CD4-positive, alpha-beta T cell (primary cell): ENCODE results near the gene LAMTOR1. TPM values are rescaled to one million over a fixed set of nuclear protein-coding genes. Genes with fewer than 3 reads are reported as not detected.

Experiments
- ATAC-seq: fragments of 200-7000 bp; cut with Tn5 transposase; one replicate; pipeline ENCODE4 v1.10.0; 2022; ENCODE audit warnings: mild to moderate bottlenecking; ENCODE audit not compliant: poor library complexity
- CTCF ChIA-PET: fragments of 350-600 bp; sonication (Branson Sonifier 250); formaldehyde crosslinking; loops from one replicate; lab custom pipeline; 2021; ENCODE audit warnings: antibody characterized with exemption, inconsistent platforms; lab: Charles Lee
- POLR2A ChIA-PET: fragments of 350-600 bp; sonication (Branson Sonifier 250); formaldehyde crosslinking; loops from one replicate; lab custom pipeline; 2021; ENCODE audit warnings: antibody characterized with exemption, inconsistent platforms; lab: Charles Lee
- DNase-seq, 14 experiments: peaks; one replicate each; pipeline ENCODE4 v3.0.0-alpha.2; 2013 to 2020; ENCODE audit warnings: mixed read lengths in 2 of 14
- H3K27ac ChIP-seq, 2 donors: one replicate each; pipeline versions ENCODE4 v1.5.1 to v1.7.0; 2013; ENCODE audit warnings: low read length in 2 of 2, low read depth in 1 of 2, mild to moderate bottlenecking in 1 of 2
- H3K27me3 ChIP-seq, 2 experiments: 1 replicate in 1 of 2; 2 replicates in 1 of 2; pipeline versions ENCODE4 v1.6.1 to v1.7.0; 2013; ENCODE audit warnings: low read length in 2 of 2, control low read depth in 1 of 2, mild to moderate bottlenecking in 1 of 2, moderate library complexity in 1 of 2; ENCODE audit not compliant: insufficient read depth in 2 of 2, control insufficient read depth in 1 of 2
- H3K36me3 ChIP-seq: one replicate; pipeline ENCODE4 v1.6.1; 2013; ENCODE audit warnings: low read length, control low read depth; ENCODE audit not compliant: insufficient read depth
- H3K4me1 ChIP-seq: one replicate; pipeline ENCODE4 v1.6.1; 2013; ENCODE audit warnings: low read length, control low read depth; ENCODE audit not compliant: insufficient read depth
- H3K4me3 ChIP-seq: one replicate; pipeline ENCODE4 v1.5.1; 2013; ENCODE audit warnings: mild to moderate bottlenecking, low read length, moderate library complexity
- H3K9me3 ChIP-seq, 2 experiments: 1 replicate in 1 of 2; 2 replicates in 1 of 2; pipeline versions ENCODE4 v1.6.1 to v1.7.0; 2013; ENCODE audit warnings: low read length in 2 of 2, mild to moderate bottlenecking in 2 of 2, control low read depth in 1 of 2, moderate library complexity in 1 of 2; ENCODE audit not compliant: control insufficient read depth in 1 of 2, insufficient read depth in 1 of 2
- H3K27ac Mint-ChIP-seq: one replicate; pipeline ENCODE4 v1.8.0; 2020; ENCODE audit warnings: mixed read lengths
- H3K27me3 Mint-ChIP-seq: one replicate; pipeline ENCODE4 v1.8.0; 2021; ENCODE audit warnings: mixed read lengths
- H3K36me3 Mint-ChIP-seq: one replicate; pipeline ENCODE4 v1.8.0; 2021; ENCODE audit warnings: low read depth, mixed read lengths
- H3K4me1 Mint-ChIP-seq: one replicate; pipeline ENCODE4 v1.8.0; 2021; ENCODE audit warnings: low read depth, mixed read lengths
- H3K4me3 Mint-ChIP-seq: one replicate; pipeline ENCODE4 v1.8.0; 2020; ENCODE audit warnings: mild to moderate bottlenecking, mixed read lengths
- H3K9me3 Mint-ChIP-seq: one replicate; pipeline ENCODE4 v1.8.0; 2020; ENCODE audit warnings: mixed read lengths
- intact Hi-C, 2 experiments: fragments of 100-400 bp; cut with DNase I in 1 of 2; cut with micrococcal nuclease in 1 of 2; formaldehyde crosslinking; loops; one replicate each; pipeline versions ENCODE4 v1.15.1 to v1.9.0; 2023 to 2025; cut with DNase I, micrococcal nuclease
- total RNA-seq, 174 experiments: library from RNA in 2 of 174; stranded (reverse) in 2 of 174; gene quantifications; one replicate each; pipeline ENCODE4 v1.2.3 and lab custom pipeline; 2021 to 2026
- TF ChIP-seq, protein P1 (sequence below): fragments of 200-600 bp; IDR thresholded peaks from one replicate; pipeline ENCODE4 v1.8.0; 2022; ENCODE audit warnings: antibody characterized with exemption, mild to moderate bottlenecking

LAMTOR1 gene
- total RNA-seq, 2 experiments from 2014 or later: 29.5 to 30.4 TPM

DNA sequence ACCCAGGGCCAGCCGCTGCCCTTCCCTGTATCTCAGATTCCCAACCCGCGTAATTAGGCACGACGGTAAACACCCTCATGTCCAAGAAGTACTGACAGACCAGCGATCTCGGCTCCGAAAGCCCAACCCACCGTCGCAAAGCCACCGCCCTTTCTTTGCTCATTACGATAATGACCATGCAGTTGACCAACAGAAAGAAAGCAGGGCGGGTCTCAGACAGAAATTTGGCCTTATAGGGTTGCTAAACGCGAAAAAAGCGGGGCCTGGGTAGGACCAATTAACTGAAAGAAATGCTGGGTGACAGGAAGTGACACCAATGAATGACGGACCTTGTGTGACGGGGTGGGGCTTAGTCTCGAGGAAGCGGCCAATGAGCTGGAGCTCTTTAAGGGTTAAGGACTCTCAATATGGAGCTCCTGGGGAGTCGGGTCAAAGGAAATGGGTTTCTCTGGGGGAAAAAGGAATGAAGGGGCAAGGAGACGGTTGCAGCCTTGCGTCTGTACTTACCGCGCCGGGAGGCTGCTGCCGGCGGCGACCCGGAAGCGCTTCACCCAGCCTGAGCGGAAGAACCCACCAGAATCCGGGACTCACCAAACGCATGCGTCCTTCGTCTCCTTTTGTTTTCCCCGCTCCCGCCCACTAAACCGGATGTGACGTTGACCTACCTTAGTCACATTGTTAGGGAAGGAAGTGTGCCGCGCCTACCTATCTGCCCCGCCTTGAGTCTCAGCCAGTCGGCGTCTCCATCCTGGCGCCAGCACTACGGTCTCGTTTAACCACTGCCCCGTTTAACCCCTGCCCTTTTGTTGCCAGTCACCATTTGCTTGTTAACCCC, 9.3 kb upstream of the LAMTOR1 start, which contains the start of gene ANAPC15:
Gene ANAPC15, minus strand, starts transcription at position 553 of the 835 bp plus-strand sequence. CDS start 1,419 bp downstream, outside the sequence.
- CTCF ChIA-PET: interaction anchor here (0.6 to 2.3 kb wide), 6 partner anchors 21 to 322 kb away, joined by 3 to 10 read pairs (median 4); partner anchors contain the start of gene CLPB
- Histone ChIP-seq H3K27me3 (no peaks in the 10 kb centered on the region), H3K27ac (peak within 1 kb of the TSS; percentile 97 to 98)

DNA sequence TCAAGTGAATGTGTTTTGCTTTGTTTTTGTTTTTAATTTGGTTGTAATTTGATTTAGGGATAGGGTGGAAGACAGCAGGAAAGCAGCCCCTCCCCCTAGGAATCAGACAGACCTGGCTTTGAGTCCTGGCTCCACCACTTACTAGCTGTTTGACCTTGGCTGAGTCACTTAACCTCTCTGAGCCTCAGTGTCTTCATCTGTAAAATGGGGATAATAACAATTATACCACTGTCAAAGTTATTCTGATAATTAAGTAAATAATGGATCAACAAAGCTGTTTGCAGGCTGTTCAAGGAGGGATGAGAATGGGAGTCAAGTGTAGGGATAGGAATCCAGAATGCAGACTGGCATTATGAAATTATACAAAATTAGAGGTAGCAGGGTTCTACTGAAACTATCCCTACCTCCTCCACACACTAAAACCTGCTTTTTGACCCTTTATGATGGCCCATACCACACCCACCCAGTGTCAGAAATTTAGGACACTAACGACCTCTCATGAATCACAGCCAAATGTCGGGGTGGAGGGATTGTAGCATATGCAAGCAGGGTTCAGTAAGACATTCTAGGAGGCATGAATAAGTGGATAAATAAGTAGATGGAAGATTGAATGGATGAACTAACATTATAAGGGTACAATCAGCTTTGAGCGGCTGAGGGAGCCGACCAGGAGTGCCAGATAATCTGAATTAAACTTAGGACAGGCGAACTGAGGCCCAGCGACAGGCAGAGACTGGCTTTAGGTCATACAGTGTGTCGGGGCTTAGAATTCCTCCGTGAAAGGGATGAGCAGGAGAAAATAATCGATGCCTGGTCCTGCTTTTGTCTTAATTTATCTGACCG, 8.4 kb upstream of the LAMTOR1 start:
- H3K36me3 Mint-ChIP-seq: peaks cover 41% of the 10 kb centered on the region
- no peaks in the 10 kb centered on the region for H3K27me3 Mint-ChIP-seq
- ATAC-seq: no peak
- H3K9me3 Mint-ChIP-seq: no peaks in the 10 kb centered on the region
- TF ChIP-seq, protein P1, sequence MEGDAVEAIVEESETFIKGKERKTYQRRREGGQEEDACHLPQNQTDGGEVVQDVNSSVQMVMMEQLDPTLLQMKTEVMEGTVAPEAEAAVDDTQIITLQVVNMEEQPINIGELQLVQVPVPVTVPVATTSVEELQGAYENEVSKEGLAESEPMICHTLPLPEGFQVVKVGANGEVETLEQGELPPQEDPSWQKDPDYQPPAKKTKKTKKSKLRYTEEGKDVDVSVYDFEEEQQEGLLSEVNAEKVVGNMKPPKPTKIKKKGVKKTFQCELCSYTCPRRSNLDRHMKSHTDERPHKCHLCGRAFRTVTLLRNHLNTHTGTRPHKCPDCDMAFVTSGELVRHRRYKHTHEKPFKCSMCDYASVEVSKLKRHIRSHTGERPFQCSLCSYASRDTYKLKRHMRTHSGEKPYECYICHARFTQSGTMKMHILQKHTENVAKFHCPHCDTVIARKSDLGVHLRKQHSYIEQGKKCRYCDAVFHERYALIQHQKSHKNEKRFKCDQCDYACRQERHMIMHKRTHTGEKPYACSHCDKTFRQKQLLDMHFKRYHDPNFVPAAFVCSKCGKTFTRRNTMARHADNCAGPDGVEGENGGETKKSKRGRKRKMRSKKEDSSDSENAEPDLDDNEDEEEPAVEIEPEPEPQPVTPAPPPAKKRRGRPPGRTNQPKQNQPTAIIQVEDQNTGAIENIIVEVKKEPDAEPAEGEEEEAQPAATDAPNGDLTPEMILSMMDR: no peak
- intact Hi-C loops: loop anchor here (1.0 to 10.0 kb wide), 11 partner anchors 8 to 1766 kb away; partner anchors contain the start of genes LAMTOR1 (in 2 of the 2), LRRC51 (in 2 of the 2), NUMA1 (in 2 of the 2) and XNDC1N (in 2 of the 2)
- H3K4me1 Mint-ChIP-seq: peaks cover 19% of the 10 kb centered on the region
- Histone ChIP-seq H3K36me3 (peaks cover 25% of the 10 kb centered on the region), H3K27me3 (no peaks in the 10 kb centered on the region), H3K4me1 (peaks cover 17% of the 10 kb centered on the region), H3K27ac (peak overlapping the region; percentile 97 to 98), H3K9me3 (no peaks in the 10 kb centered on the region), H3K4me3 (peak overlapping the region; percentile 68)
- H3K4me3 Mint-ChIP-seq: peak overlapping the region; percentile 93
- CTCF ChIA-PET: interaction anchor here (0.6 to 2.3 kb wide), 5 partner anchors 20 to 83 kb away, joined by 3 to 10 read pairs (median 4); no protein-coding TSS in a partner anchor
- POLR2A ChIA-PET: interaction anchor here (0.8 to 3.4 kb wide), 15 partner anchors 10 to 308 kb away, joined by 3 to 52 read pairs (median 4); partner anchors contain the start of genes IL18BP, LAMTOR1, RNF121 and XNDC1N
- no peak for DNase-seq
- H3K27ac Mint-ChIP-seq: peak overlapping the region; percentile 98

More for the DNA sequence above, 9.3 kb upstream of the LAMTOR1 start, which contains the start of gene ANAPC15:
- intact Hi-C loops: loop anchor here (1.0 to 10.0 kb wide), 11 partner anchors 9 to 1765 kb away; partner anchors contain the start of genes LAMTOR1 (in 2 of the 2), LRRC51 (in 2 of the 2), NUMA1 (in 2 of the 2) and XNDC1N (in 2 of the 2)
- Mint-ChIP-seq H3K27me3 (no peaks in the 10 kb centered on the region), H3K36me3 (peaks cover 37% of the 10 kb centered on the region), H3K9me3 (no peaks in the 10 kb centered on the region), H3K27ac (peak within 1 kb of the TSS; percentile 98), H3K4me1 (peaks cover 19% of the 10 kb centered on the region), H3K4me3 (peak within 1 kb of the TSS; percentile 93)
- Histone ChIP-seq H3K4me1 (peaks cover 17% of the 10 kb centered on the region), H3K4me3 (peak within 1 kb of the TSS; percentile 68), H3K9me3 (no peaks in the 10 kb centered on the region), H3K36me3 (peaks cover 24% of the 10 kb centered on the region)
- POLR2A ChIA-PET: interaction anchor here (0.7 to 3.4 kb wide), 24 partner anchors 10 to 1667 kb away, joined by 3 to 52 read pairs (median 4); partner anchors contain the start of genes IL18BP, INPPL1, LAMTOR1 and RNF121
- TF ChIP-seq, protein P1: no peak
- ATAC-seq (peak; percentile 84), DNase-seq (peak; percentile 93 to 99 (median 97))
